ENCODE measurements around the gene CCDC102B.

GRCh38 chr18:68833756-68834155 is 35.9 kb downstream of the CCDC102B start:
- TF ChIP-seq CTCF (IDR thresholded peaks at IDR 0.05) = no peak
- TF ChIP-seq POLR2A (IDR thresholded peaks at IDR 0.05) = no peak

All from ovary (tissue), 3 donors.